GM15510 (cell line): Measurements from ENCODE around the gene SASH1.

Experiments used
- POLR2A ChIP-seq: IDR thresholded peaks from 3 replicates; pipeline ENCODE4 v1.6.1; 2011; ENCODE audit warnings: borderline replicate concordance; ENCODE audit not compliant: insufficient read length; ENCODE audit errors: extremely low read depth

Gene SASH1

DNA sequence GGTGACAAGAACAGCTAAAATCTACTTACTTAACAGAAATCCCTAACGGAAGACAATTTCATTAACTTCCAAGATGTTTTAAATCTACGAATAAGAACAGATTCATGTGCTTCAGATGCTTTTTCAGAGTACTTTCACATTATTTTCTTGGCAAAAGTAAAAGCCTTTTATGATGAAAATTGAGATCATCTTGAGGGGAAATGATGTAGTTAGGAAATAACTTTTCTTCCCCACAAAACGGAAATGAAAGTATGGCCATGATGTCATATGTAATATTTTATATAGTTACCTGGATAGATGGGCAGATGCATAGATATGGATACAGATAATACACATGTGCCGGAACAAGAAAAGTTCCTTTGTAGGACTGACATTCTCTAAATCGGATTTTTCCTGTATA lies 32.8 kb downstream of the SASH1 start:
- no peak for TF ChIP-seq POLR2A

DNA sequence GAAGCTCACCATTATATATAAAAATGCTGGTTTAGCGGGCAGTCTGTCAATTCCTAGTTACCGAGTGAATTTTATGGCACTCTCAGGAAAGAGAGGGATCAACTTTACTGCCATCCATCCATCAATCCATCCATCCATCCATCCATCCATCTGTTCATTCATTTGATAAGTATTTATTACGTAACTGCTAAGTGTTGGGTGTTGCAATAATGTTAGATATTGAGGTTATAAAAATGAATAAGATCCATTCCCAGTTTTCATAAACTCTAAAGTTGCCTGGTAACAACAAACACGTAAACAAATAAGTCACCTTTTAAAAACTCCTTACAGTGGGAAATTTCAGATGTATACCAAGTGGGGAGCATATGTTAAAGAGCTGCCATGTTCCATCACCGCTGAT lies 36.8 kb downstream of the SASH1 start:
- TF ChIP-seq POLR2A, result no peak

DNA sequence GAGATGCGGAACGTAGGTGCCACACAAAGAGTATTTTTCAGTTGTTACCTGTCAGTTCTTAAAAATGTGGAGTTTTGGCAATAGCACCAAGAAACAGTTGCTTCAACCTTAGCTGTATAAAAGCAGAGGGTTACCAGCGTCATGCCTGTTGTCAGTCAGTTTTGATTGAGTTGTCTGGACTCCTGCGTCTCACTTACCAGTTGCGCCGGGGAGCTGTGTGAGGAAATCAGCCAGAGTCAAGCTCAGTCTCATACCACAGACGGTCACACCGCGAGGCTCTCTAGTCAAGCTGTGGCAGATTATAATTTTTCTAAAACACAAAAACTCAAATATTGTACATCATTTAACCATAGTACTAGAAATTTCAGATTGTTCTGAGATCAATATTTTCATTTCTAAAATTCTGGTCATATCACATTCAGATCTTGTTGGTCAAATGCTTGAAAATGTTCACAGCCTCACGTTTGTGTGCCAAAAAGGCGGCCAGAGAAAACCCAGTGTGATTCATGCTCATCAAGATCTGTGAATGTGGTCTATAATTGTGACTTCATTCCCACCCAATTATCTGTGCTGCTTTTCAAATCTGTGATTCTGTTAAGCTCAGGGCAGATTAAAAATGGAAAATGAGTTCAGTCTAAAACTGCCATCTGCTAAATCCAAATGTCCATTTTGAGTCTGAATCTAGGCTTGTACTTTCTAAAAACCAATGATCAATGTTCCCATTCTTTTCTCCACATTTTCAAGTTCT lies 37.5 kb downstream of the SASH1 start:
- TF ChIP-seq POLR2A, result no peak

DNA sequence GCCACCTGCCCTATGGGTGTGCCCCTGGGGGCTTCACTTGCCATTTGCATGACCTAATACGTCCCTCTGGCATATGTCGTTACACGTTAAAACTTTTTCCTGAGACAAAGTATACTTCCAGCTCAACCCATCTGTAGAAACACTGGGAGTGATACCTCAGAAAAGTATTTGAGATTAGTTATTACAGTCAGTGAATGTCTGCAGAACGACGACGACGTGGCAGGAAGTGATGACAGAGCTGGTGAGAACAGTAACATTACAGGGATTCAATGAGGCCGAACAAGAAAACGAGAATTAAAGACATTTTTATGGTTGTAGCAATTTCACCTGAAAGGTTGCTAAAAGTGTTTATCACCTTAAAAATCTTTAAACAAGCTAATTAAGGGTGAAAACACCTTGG lies 40.2 kb downstream of the SASH1 start:
- TF ChIP-seq POLR2A, result no peak

DNA sequence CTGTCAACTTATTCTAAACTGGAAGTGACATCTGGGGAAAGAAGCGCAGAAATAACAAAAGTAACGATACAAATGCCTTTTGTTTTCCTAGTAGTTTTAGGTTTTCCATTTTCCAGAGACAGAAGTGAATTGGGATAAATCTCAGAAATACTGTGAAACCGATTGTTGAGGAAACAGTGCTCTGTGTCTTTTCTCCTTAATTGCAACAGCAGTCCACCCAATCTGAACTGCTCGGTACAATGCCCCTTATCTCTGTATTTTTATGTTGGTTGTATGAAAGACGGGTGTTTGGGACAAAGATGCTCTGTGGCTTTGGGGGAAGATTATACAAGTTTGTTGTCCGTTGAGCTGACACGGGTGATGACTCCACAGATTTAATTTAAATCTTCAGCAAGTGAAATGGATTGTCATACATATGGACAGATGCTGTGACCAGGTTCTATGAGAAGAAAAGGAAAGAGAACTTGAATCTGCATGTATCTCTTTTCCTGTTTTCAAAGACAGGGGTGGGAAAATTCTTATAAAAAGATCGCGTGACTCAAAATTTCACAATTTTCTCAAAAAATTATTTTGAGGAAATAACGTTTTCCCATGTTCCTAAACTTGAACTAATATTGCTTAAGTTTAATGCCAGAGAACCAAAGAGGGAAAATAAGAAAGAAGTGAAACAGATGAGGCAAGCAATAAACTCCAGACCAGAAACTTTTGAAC lies 41.2 kb downstream of the SASH1 start:
- TF ChIP-seq POLR2A, result no peak

DNA sequence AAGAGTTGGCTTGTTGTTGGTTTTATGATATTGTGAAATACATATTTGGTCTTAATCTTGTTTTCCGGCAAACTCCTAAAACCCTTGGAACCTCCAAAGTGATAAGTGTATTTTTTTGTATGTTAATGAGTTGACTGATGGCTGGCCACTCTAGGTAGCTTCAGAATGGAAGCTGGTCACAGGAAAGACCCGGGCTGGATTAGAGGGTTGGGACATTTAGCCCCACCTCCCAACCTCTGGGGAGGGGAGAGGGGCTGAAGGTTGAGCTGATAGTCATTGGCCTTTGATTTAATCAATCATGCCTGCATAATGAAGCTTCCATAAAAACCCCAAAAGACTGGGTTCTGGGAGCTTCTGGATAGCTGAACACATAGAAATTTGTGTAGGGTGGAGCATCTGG lies 42.7 kb downstream of the SASH1 start:
- TF ChIP-seq POLR2A, result no peak

DNA sequence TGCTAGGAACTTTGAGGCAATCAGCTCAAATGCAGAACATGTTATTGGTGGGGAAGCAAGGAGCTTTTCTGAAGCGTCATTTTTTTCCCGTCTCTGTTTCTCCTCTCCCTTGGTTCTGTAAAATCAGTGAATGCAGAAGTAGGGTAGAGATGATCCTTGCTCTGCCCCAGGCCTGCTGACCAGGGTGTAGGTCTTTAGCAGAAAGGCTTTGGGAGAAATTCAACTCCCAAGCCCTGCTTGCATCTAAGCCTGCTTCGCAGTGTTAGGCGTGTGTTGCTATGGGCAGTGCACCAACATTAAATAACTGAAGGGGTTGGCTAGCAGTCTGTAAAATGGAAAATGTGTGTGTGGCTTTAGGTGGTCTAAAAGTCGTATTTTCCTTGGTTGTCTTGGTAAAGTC lies 45.9 kb downstream of the SASH1 start:
- no peak for TF ChIP-seq POLR2A

DNA sequence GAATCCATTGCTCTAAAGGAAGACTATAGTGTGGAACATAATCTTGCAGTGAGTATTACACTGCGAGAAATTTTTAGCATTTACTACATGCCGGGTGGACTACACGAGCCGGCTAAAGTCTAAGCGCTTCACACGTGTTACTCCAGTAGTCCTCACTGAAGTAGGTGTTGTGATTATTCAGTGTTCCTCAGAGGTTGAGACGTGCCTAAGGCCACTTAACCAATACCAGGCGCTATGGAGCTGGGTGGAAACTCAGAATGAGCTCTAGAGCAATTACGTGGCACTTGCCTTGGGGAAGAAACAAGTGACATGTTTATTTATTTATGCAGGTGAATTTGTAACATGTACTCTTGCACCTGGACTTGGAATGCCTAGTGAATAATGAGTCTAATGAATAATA lies 46.4 kb downstream of the SASH1 start:
- TF ChIP-seq POLR2A, result no peak

DNA sequence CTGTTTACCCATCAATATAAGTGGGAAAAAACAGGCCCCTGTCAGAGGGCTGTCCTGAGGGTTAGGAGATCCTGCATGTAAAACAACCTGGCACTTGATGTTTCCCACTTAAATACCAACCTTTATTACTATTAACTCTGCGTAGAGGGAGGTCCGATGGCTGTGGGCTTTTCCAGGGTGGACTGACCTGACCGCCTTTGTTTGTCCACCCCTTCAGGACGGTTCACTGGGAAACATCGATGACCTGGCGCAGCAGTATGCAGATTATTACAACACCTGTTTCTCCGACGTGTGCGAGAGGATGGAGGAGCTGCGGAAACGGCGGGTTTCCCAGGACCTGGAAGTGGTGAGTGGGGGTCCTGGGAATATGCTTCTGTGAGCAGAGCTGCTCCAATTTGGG lies 47.3 kb downstream of the SASH1 start:
- no peak for TF ChIP-seq POLR2A

DNA sequence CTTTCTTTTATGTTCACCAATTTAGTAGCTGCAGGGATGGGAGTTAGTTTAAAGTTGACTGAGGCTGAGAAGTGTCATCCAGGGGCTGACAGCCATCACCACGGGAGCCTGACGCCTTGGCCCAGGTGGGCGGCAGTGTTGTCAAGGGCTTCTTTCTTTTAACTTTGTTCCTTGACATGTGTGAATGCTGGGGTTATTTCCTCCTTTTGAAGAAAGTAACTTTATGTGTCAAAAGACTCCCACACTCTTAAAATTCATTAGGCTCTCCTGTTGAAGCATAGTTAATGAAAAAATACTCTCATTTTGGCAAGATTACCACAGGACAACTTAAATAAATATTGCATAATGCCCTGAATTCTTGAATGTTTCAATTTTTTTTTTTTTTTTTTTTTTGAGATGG lies 50.0 kb downstream of the SASH1 start:
- no peak for TF ChIP-seq POLR2A

DNA sequence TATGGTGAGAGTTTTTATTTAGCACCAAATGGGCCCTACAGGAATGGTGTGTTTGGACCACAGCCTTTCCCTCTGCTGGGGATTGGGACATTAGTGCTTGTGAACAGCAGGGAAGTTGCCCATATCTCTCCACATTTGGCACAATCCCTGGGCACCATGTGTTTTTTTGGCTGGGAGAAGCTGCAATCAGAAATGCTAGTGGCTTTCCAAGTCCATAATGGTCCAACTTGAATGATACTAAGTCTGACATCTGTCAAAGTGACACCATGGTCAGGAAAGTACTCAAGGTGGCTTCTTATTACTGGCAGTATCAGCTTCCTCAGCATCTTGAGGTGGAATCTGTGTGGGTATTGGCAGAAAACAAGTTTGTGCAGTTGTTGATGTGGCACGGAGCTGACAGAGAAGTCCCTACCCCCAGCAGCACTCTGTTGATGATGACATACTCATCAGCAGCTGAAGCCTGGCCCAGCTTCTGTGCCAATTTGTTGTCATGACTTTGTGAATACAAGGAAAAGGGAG lies 53.0 kb downstream of the SASH1 start:
- no peak for TF ChIP-seq POLR2A

DNA sequence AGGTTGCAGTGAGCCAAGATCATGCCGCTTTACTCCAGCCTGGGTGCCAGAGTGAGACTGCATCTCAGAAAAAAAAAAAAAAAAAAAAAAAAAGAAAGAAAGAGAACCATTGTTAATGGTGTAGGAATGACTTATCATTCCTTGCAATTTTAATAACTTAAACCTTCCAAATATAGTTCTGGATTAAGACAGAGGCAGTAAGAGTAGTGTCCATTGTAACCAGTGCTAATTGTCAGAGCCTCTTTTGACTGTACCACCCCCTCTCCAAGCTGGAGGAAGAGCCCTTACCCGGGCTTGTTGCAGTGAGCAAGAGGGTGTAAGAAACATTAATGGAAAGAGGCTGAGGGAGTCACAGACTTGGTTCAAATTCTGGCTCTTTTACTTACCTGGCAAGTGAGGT lies 53.8 kb downstream of the SASH1 start:
- no peak for TF ChIP-seq POLR2A

DNA sequence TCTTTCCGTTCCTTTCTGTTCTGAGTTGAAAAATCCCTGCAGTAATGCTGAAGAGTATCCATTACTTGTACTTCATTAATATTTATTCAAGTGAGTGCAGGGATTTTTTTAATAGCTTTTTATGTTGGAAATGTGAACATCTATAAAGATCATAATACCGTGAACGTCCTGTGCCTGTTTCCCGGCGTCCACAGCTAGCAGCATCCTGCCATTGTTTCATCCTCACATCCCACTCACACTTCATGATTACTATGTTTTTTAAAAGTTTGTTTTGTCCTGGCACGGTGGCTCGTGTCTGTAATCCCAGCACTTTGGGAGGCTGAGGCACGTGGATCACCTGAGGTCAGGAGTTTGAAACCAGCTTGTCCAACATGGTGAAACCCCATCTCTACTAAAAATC lies 54.3 kb downstream of the SASH1 start:
- TF ChIP-seq POLR2A, result no peak

DNA sequence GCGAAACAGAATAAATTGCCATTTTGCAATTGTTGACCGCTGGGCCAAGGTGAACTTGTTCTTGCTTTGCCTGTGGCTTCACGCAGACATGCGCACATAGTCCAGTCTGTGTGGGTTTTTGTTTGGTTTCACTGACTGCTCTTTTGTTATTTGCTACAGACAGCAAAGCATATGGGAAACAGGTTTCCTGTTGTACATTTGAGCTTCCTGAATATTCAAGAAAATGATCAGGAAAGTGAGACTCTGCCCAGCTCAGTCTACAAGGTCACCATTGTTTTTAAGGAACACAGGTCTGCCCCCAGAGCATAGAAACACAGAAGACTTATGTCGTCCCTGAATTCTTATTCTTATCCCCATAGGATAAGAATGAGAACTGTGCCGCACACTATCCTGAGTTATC lies 55.6 kb downstream of the SASH1 start:
- no peak for TF ChIP-seq POLR2A

DNA sequence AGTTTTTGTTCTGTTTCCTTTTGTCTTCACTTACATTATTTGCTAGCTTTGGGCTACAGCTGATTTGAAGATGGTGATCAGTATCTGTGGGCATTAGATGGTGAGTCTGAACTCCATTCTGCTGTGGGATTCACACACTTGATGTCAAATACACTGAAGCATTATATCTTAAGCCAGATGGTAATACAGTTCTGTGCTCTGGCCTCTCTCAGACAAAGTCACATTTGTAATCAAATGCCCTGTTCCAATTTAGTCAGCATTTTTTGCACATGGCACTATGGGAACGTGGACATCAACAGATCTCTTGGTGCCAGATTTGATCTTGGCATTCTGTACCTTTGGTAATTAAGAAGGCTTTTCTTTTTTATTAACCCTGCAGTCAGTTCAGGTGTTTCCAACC lies 56.0 kb downstream of the SASH1 start:
- TF ChIP-seq POLR2A, result no peak

DNA sequence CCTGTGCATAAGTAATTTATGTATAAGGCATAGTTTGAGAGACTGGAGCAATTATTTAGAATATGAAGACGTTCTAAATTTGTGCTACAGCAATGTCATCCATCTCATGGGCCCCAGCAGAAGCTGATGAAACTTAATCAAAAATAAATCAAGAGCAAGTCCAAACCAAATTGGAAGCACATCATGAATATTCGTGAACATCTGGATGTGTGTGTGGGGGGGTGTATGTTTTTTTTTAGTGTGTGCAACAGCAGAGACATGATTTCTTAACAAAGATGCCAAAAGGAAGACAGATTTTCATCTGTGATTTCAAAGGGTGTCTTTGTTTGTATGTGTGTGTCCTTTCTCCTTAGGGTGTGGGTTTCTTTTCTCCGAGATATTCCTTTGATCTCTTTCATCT lies 58.9 kb downstream of the SASH1 start:
- no peak for TF ChIP-seq POLR2A
